Common myeloid progenitor, CD34-positive (primary cell): Measurements from ENCODE around the gene C14orf132.

ENCODE experiments used
- CTCF ChIA-PET: fragments of 350-600 bp; sonication (Branson Sonifier 250); formaldehyde crosslinking; loops from one replicate; lab custom pipeline; 2021; ENCODE audit warnings: antibody characterized with exemption; lab: Charles Lee
- POLR2A ChIA-PET: fragments of 350-600 bp; sonication (Branson Sonifier 250); formaldehyde crosslinking; loops from one replicate; lab custom pipeline; 2021; ENCODE audit warnings: antibody characterized with exemption; lab: Charles Lee
- DNase-seq, 3 donors: peaks; one replicate each; pipeline versions ENCODE4 v3.0.0 to v3.0.0-alpha.2; 2013
- H3K27ac ChIP-seq, 2 experiments: 1 replicate in 1 of 2; 2 replicates in 1 of 2; pipeline ENCODE4 v1.7.0; 2013; ENCODE audit warnings: inconsistent platforms in 2 of 2, low read length in 2 of 2, mild to moderate bottlenecking in 2 of 2, low read depth in 1 of 2, moderate library complexity in 1 of 2; ENCODE audit not compliant: severe bottlenecking in 2 of 2, insufficient read depth in 1 of 2, poor library complexity in 1 of 2
- H3K27me3 ChIP-seq, 5 experiments: replicated peaks in 2 of 5; 1 replicate in 3 of 5; 2 replicates in 2 of 5; pipeline versions ENCODE4 v1.6.1 to v1.7.0; 2013; ENCODE audit warnings: low read length in 4 of 5, mild to moderate bottlenecking in 2 of 5, moderate library complexity in 2 of 5, inconsistent platforms in 1 of 5; ENCODE audit not compliant: insufficient read depth in 5 of 5, control insufficient read depth in 4 of 5
- H3K36me3 ChIP-seq, 4 experiments: 1 replicate in 2 of 4; 2 replicates in 2 of 4; pipeline versions ENCODE4 v1.6.1 to v1.7.0; 2013; ENCODE audit warnings: low read length in 3 of 4, control low read depth in 1 of 4, mild to moderate bottlenecking in 1 of 4; ENCODE audit not compliant: control insufficient read depth in 4 of 4, insufficient read depth in 4 of 4
- H3K4me1 ChIP-seq, 4 experiments: 1 replicate in 3 of 4; 2 replicates in 1 of 4; pipeline versions ENCODE4 v1.6.1 to v1.7.1; 2013; ENCODE audit warnings: low read length in 3 of 4, mild to moderate bottlenecking in 3 of 4, control low read depth in 1 of 4, inconsistent platforms in 1 of 4, moderate library complexity in 1 of 4; ENCODE audit not compliant: control insufficient read depth in 4 of 4, insufficient read depth in 4 of 4; ENCODE audit errors: control extremely low read depth in 1 of 4
- H3K4me3 ChIP-seq, 7 experiments: 1 replicate in 4 of 7; 2 replicates in 3 of 7; pipeline versions ENCODE4 v1.5.1 to v1.7.0; 2013; ENCODE audit warnings: mild to moderate bottlenecking in 7 of 7, low read length in 6 of 7, moderate library complexity in 6 of 7, inconsistent platforms in 2 of 7, low read depth in 2 of 7, control low read depth in 1 of 7; ENCODE audit not compliant: insufficient read depth in 4 of 7, control insufficient read depth in 1 of 7; ENCODE audit errors: extremely low read depth in 1 of 7
- H3K9me3 ChIP-seq, 5 experiments: 1 replicate in 4 of 5; 2 replicates in 1 of 5; pipeline versions ENCODE4 v1.6.1 to v1.7.1; 2013; ENCODE audit warnings: low read length in 4 of 5, mild to moderate bottlenecking in 2 of 5, inconsistent platforms in 1 of 5, low read depth in 1 of 5, moderate library complexity in 1 of 5; ENCODE audit not compliant: control insufficient read depth in 4 of 5, insufficient read depth in 2 of 5; ENCODE audit errors: control extremely low read depth in 1 of 5
- WGBS: methylation state at CpG from one replicate; pipeline ENCODE4 v1.1.5; 2013; ENCODE audit not compliant: insufficient coverage; 5-methylcytosine and 5-hydroxymethylcytosine counted together

Gene C14orf132

DNA sequence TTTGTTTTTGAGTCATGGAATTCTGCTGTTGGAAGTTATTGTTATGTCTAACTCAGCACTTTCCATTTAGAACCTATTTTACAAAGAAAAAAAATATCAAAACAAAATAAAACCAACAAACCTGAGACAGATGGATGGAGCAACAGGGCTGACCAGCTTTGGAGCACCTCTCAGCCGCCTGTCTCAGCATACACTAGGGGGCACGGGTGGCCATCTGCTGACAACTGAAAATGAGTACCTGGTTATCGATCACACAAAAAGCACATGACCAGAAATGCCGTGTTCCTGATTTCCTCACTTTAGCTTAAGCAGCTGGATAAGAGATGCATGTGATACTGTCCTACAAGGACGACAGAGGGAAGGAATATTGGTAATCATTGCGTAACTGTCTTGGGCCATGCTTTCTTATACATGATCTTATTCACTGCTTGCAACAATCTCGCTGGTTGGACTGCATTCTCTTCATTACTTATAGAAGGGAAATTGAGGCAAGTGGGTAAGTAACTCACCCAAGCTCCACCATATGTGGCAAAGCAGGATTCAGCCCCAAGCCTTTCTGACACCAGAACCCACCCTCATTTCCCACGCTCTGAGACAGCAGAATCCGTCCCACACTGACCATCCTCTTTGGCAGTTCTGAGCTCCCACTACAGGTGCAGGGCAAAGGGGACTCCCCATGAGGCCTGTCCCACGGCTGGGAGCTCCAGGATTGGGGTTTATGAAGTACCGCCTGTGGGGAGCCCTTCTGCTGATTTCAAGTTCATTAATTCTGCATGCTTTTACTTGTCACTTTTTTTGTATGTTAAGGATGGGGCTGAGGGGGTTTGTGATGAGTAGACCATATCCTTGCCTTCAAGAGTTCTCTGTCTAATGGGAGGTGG lies 43.5 kb downstream of the C14orf132 start:
- H3K4me1 ChIP-seq, result no peaks in the 10 kb centered on the region
- H3K27ac ChIP-seq, result no peak overlapping the region
- POLR2A ChIA-PET, result no interaction called here
- no peak overlapping the region for H3K4me3 ChIP-seq
- 92% methylated on average over 11 of the region's 11 CpGs for WGBS
- peaks cover 0 to 13% (median 3%) of the 10 kb centered on the region in 5 experiments for H3K27me3 ChIP-seq
- CTCF ChIA-PET, result interaction anchor here (1.2 to 1.6 kb wide), 2 partner anchors 18 to 21 kb away, joined by 3 to 4 read pairs; no protein-coding TSS in a partner anchor
- no peaks in the 10 kb centered on the region for H3K36me3 ChIP-seq
- H3K9me3 ChIP-seq, result no peaks in the 10 kb centered on the region
- no peak for DNase-seq

DNA sequence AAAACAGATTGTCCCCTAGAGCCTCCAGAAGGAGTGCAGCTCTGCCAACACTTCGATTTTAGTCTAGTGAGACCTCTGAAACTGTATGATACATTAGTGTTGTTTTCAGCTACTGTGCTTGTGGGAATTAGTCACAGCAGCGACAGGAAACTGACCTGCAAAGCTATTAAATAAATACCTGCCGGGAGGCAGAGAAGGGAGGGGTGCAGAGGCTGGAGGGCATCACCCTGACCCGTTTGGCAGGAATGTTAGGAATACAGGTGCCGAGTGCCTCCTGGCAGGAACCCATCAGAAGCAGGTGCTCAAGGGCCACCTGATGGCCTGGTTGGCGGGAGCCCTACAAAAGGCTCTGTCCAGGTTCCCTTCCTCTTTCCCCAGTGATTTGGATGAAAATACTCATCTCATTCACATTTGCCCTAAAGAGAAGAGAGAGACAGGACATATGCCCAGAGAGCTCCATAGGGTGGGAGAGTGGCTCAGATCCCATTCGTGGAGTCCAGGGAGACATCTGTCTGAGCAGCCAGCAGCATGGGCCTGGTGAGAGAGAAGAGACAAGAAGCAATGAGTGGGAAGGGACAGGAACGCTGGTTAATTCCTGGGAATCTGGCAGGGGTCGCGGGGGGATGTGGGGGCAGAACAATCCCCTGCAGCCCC lies 44.6 kb downstream of the C14orf132 start:
- Histone ChIP-seq H3K36me3 (no peaks in the 10 kb centered on the region), H3K27me3 (peaks cover 0 to 8% (median 0%) of the 10 kb centered on the region in 5 experiments), H3K27ac (no peak overlapping the region), H3K4me1 (no peaks in the 10 kb centered on the region), H3K9me3 (no peaks in the 10 kb centered on the region), H3K4me3 (no peak overlapping the region)
- POLR2A ChIA-PET, result no interaction called here
- CTCF ChIA-PET, result no interaction called here
- 96% methylated on average over 10 of the region's 10 CpGs for WGBS
- DNase-seq, result no peak

DNA sequence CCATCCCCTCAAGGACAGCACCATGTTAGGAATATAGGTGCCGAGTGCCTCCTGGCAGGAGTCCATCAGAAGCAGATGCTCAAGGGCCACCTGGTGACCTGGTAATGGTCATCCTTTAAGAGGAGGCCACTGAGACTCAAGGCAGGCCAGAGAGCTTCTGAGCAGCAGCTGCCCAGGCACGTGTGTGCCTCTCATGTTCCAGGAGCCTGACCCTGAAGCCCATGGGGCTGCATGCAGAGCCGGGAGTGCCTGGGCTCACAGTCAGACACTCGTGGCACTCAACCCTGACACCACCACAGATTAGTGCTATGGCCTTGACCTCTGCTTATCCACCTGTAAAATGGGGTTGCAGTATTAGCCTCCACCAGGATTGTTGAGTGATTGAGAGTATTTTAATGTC lies 45.6 kb downstream of the C14orf132 start:
- ChIA-PET POLR2A (no interaction called here), CTCF (no interaction called here)
- 95% methylated on average over 3 of the region's 4 CpGs for WGBS
- DNase-seq, result no peak
- Histone ChIP-seq H3K4me1 (no peaks in the 10 kb centered on the region), H3K27me3 (peaks cover 0 to 5% (median 0%) of the 10 kb centered on the region in 5 experiments), H3K9me3 (no peaks in the 10 kb centered on the region), H3K36me3 (no peaks in the 10 kb centered on the region), H3K4me3 (no peak overlapping the region), H3K27ac (no peak overlapping the region)

DNA sequence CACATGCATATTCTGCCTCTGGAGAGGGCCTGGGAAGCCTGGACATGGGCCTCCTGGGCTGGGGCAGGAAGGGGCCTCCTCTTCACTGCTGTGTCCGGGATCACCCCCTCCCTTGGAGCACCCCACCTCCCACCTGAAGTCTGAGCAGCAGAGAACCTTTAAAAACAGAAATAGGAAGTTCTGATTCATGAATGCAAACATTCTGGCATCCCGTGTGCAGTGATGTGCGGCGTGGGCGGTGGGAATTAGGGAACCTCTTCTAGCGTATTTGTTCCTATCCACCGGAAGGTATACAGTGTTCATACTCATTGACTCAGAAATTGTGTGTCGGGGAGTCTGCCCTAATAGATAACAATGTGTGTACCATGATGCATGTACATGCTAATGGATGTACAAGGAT lies 46.2 kb downstream of the C14orf132 start:
- ChIA-PET POLR2A (no interaction called here), CTCF (no interaction called here)
- Histone ChIP-seq H3K27me3 (peaks cover 0 to 5% (median 0%) of the 10 kb centered on the region in 5 experiments), H3K36me3 (no peaks in the 10 kb centered on the region), H3K9me3 (no peaks in the 10 kb centered on the region), H3K4me1 (no peaks in the 10 kb centered on the region), H3K27ac (no peak overlapping the region), H3K4me3 (no peak overlapping the region)
- WGBS, result 25% methylated on average over 6 of the region's 8 CpGs
- no peak for DNase-seq

DNA sequence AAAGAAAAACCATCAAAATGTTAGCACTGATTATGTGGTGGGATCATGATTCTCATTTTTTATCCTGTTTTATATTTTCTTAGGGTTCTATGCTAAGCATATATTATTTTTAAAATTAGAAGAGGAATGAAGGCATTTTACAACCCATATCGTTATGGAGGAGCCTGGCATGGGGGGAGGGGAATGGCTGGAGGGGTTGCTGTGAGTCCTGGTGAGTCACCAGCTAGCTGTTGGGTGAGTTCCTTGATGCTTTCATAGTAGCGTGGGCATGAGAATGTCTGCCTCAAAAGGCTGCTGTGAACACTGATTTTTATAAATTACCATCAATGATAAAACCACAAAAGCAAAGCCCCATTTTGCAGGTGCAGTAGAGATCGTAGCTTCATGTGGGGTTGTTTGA lies 46.9 kb downstream of the C14orf132 start:
- POLR2A ChIA-PET, result no interaction called here
- H3K4me1 ChIP-seq, result no peaks in the 10 kb centered on the region
- no peak overlapping the region for H3K27ac ChIP-seq
- no peak for DNase-seq
- H3K27me3 ChIP-seq, result peaks cover 0 to 6% (median 2%) of the 10 kb centered on the region in 5 experiments
- 80% methylated on average over 2 of the region's 3 CpGs for WGBS
- no peaks in the 10 kb centered on the region for H3K9me3 ChIP-seq
- CTCF ChIA-PET, result interaction anchor here (1.0 kb wide), 1 partner anchor 9 kb away, joined by 3 read pairs; no protein-coding TSS in a partner anchor
- H3K4me3 ChIP-seq, result no peak overlapping the region
- no peaks in the 10 kb centered on the region for H3K36me3 ChIP-seq

DNA sequence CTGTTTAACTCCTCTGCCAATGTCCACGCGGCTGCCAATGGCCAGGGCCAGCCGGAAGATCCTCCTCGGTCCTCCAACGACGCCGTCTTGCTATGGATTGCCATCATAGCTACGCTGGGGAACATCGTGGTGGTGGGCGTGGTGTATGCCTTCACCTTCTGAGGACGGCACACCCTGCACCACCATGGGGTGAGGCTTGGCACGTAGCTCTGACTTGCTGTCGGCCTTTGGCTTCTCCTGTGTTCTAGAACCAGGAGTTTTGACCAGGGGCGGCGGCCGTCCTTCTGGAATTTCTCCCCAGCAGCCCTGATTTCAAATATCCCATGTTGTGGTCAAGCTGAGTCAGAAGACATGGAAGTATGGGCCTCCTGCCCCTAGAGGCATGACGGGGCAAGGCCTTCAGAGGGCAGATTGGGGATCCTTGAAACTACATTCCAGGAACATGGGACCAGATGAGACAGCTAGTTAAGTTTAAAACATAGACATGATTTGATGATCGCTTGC lies 47.5 kb downstream of the C14orf132 start:
- POLR2A ChIA-PET, result interaction anchor here (0.5 kb wide), 1 partner anchor 658 kb away, joined by 5 read pairs; no protein-coding TSS in a partner anchor
- H3K9me3 ChIP-seq, result no peaks in the 10 kb centered on the region
- H3K27me3 ChIP-seq, result peaks cover 0 to 9% (median 2%) of the 10 kb centered on the region in 5 experiments
- CTCF ChIA-PET, result interaction anchor here (1.0 to 3.7 kb wide), 3 partner anchors 9 to 15 kb away, joined by 3 to 12 read pairs (median 7); no protein-coding TSS in a partner anchor
- no peak for DNase-seq
- no peaks in the 10 kb centered on the region for H3K36me3 ChIP-seq
- H3K4me1 ChIP-seq, result no peaks in the 10 kb centered on the region
- 95% methylated on average over 13 of the region's 18 CpGs for WGBS
- no peak overlapping the region for H3K4me3 ChIP-seq
- no peak overlapping the region for H3K27ac ChIP-seq
